Transverse colon (tissue), 4 donors: Measurements from ENCODE around the gene IRF2. TPM values are rescaled to one million over a fixed set of nuclear protein-coding genes. Genes with fewer than 3 reads are reported as not detected.
"Not testable (repeated sequence)": the region's sequence is repeated elsewhere in the genome, so short reads cannot be mapped to it uniquely, and the experiment has no call there.

ENCODE experiments used
- DNase-seq: peaks from one replicate; pipeline ENCODE4 v3.0.0-alpha.2; 2019
- H3K27ac ChIP-seq, 4 donors: fragments of 200-600 bp; sonication (generic); 2 replicates each; pipeline ENCODE4 v1.5.1; 2016 to 2018; ENCODE audit warnings: inconsistent platforms in 4 of 4
- H3K27me3 ChIP-seq: fragments of 200-600 bp; sonication (generic); 2 replicates; pipeline ENCODE4 v1.5.1; 2017; ENCODE audit warnings: inconsistent platforms
- H3K36me3 ChIP-seq, 4 donors: fragments of 200-600 bp; sonication (generic); 2 replicates each; pipeline ENCODE4 v1.5.1; 2017 to 2019; ENCODE audit warnings: inconsistent platforms in 4 of 4
- H3K4me1 ChIP-seq, 4 donors: fragments of 200-600 bp; sonication (generic); 2 replicates each; pipeline ENCODE4 v1.5.1; 2017 to 2020; ENCODE audit warnings: inconsistent platforms in 4 of 4
- H3K4me3 ChIP-seq, 4 donors: fragments of 200-600 bp; sonication (generic); 1 replicate in 1 of 4; 2 replicates in 3 of 4; pipeline versions ENCODE4 v1.5.1 to v1.6.1; 2017 to 2019; ENCODE audit warnings: inconsistent platforms in 4 of 4
- H3K9me3 ChIP-seq, 2 donors: fragments of 200-600 bp; sonication (generic); 2 replicates each; pipeline ENCODE4 v1.5.1; 2017 to 2019; ENCODE audit warnings: inconsistent platforms in 2 of 2
- EP300 ChIP-seq: sonication (generic); formaldehyde crosslinking; IDR thresholded peaks from one replicate; pipeline ENCODE4 v1.6.1; 2017; ENCODE audit warnings: antibody characterized with exemption, low read depth
- POLR2A ChIP-seq: fragments of 450-650 bp; IDR thresholded peaks from one replicate; pipeline ENCODE4 v1.6.1; 2016; ENCODE audit warnings: antibody characterized with exemption, mild to moderate bottlenecking, moderate library complexity
- POLR2AphosphoS5 ChIP-seq, 3 donors: sonication (generic); formaldehyde crosslinking; IDR thresholded peaks; one replicate each; pipeline ENCODE4 v1.6.1; 2016; ENCODE audit warnings: antibody characterized with exemption in 3 of 3
- WGBS, 2 donors: methylation state at CpG; one replicate each; pipeline ENCODE4 v1.1.5; 2018; ENCODE audit warnings: low coverage in 1 of 2; 5-methylcytosine and 5-hydroxymethylcytosine counted together
- in situ Hi-C, 4 donors: fragments of 200-750 bp; cut with MboI; loops; one replicate each; pipeline versions ENCODE4 v1.15.0 to v1.15.1; 2017; ENCODE audit warnings: low sequenced_read_pairs in 3 of 4, low pct_ligation_motif_present in 1 of 4, low pct_unique_long_range_greater_than_20kb in 1 of 4
- intact Hi-C: fragments of 100-400 bp; cut with DNase I; formaldehyde crosslinking; loops from one replicate; pipeline ENCODE4 v1.15.1; 2023; ENCODE audit warnings: low total_unique reads
- total RNA-seq, 4 donors: library from RNA; depleted of rRNA; stranded (reverse); fragments of >200 nt; gene quantifications; one replicate each; pipeline ENCODE4 v1.1.0, GENCODE V29; 2016
- TF ChIP-seq, protein P1 (sequence below), 5 experiments: fragments of 200-600 bp in 3 of 5; fragments of 450-650 bp in 2 of 5; sonication (generic) in 3 of 5; IDR thresholded peaks; 1 replicate in 2 of 5; 2 replicates in 3 of 5; pipeline ENCODE4 v1.5.1; 2016 to 2017; ENCODE audit warnings: antibody characterized with exemption in 5 of 5, inconsistent platforms in 3 of 5, mild to moderate bottlenecking in 2 of 5, moderate library complexity in 1 of 5

The IRF2 gene
- total RNA-seq, 4 donors from 2014 or later, result 15.3 to 85.3 (median 42.5) TPM

DNA sequence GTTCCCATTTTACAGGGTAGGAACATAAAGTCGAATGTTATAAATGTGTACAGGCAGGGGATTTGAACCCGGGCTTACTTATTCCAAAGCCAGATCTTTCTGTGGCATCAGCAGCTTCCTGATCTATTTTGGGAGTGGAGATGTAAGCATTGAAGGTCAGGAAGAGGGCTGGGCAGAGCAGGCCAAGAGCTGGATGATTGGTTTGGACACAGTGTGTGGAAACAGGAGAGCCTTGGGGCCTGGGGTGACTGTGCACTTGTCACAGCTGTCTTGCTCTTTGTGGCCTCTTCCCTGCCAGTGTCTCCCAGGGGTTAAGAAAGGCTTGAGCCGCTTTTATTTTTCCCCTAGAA lies 128.8 kb downstream of the IRF2 start:
- H3K36me3 ChIP-seq, result no peaks in the 10 kb centered on the region
- 75% methylated on average over 3 of the region's 3 CpGs; no CpG with 5 or more reads in 1 of the 2 donors for WGBS, 2 donors
- in situ Hi-C loops, result no loop called here
- peak overlapping the region; percentile 91 to 97 (median 94) for H3K27ac ChIP-seq
- intact Hi-C loops, result no loop called here
- H3K4me1 ChIP-seq, result peaks cover 37 to 77% (median 43%) of the 10 kb centered on the region in 4 donors
- no peak overlapping the region for H3K4me3 ChIP-seq
- no peaks in the 10 kb centered on the region for H3K27me3 ChIP-seq
- DNase-seq, result no peak
- no peak for TF ChIP-seq POLR2AphosphoS5 (IDR thresholded peaks at IDR 0.05)
- TF ChIP-seq, protein P1, sequence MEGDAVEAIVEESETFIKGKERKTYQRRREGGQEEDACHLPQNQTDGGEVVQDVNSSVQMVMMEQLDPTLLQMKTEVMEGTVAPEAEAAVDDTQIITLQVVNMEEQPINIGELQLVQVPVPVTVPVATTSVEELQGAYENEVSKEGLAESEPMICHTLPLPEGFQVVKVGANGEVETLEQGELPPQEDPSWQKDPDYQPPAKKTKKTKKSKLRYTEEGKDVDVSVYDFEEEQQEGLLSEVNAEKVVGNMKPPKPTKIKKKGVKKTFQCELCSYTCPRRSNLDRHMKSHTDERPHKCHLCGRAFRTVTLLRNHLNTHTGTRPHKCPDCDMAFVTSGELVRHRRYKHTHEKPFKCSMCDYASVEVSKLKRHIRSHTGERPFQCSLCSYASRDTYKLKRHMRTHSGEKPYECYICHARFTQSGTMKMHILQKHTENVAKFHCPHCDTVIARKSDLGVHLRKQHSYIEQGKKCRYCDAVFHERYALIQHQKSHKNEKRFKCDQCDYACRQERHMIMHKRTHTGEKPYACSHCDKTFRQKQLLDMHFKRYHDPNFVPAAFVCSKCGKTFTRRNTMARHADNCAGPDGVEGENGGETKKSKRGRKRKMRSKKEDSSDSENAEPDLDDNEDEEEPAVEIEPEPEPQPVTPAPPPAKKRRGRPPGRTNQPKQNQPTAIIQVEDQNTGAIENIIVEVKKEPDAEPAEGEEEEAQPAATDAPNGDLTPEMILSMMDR (IDR thresholded peaks at IDR 0.05), result no peak
- no peak for TF ChIP-seq EP300
- TF ChIP-seq POLR2A, result no peak
- no peaks in the 10 kb centered on the region for H3K9me3 ChIP-seq

DNA sequence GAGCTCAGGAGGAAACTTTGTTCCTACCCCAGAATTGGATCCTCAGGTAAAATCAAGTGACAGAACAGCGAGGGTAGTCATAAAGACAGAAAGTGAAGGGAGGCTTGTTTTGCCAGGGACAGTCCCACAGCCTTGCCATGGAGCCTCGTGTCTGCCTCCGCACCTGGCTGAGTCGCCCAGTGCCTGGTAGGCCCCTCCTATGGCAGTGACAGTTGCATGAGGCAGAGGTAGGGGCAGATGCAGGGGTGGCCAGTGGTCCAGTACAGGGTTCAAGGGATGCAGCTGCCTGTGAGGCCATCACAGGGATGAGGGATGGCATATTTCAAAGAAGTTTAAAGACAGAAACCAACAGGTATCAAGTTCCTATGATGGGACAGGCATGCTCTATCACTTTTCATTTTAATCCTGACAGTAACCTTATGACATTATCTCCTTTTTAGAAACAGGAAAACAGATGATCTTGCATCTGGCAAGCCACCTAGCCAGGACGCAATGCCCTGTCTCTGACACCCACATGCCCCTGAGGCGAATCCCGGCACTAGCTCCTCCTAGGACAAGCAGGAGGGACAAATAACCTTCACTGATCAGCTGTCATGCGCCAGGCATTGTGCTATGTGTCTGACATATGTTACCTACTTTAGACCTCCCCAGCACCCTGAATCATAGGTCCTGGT lies 129.3 kb downstream of the IRF2 start:
- in situ Hi-C loops, result no loop called here
- 89 to 100% methylated on average over 1 to 8 of the region's 8 CpGs for WGBS, 2 donors

DNA sequence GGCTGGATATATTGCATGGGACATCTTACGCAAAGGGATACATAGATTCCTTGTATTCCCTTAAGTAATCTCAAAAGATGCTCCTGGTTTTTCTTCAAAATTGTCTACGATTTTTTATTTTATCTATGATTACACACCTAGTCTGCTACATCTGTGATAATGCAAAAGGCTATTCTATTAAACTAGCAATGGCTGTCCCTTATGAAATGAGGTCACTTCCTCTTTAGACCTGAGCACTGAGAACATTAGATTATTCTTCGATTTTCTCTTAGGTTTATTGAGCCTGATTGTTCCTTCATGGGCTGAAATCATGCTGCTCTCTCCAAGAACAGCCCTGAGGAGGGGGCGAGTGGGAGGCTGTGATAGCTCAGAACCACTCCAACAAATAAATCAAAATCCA lies 129.9 kb downstream of the IRF2 start:
- no peak for TF ChIP-seq EP300
- TF ChIP-seq POLR2A, result no peak
- TF ChIP-seq POLR2AphosphoS5 (IDR thresholded peaks at IDR 0.05), result no peak
- TF ChIP-seq, protein P1 (IDR thresholded peaks at IDR 0.05), result no peak
- WGBS, 2 donors, result 79 to 100% methylated on average over 2 to 4 of the region's 4 CpGs
- DNase-seq, result no peak
- Histone ChIP-seq H3K36me3 (no peaks in the 10 kb centered on the region), H3K27ac (peak overlapping the region; percentile 91 to 97 (median 94)), H3K27me3 (no peaks in the 10 kb centered on the region), H3K4me3 (no peak overlapping the region), H3K4me1 (peaks cover 31 to 66% (median 37%) of the 10 kb centered on the region in 4 donors), H3K9me3 (no peaks in the 10 kb centered on the region)
- intact Hi-C loops, result no loop called here
- in situ Hi-C loops, result no loop called here

More for the DNA sequence above, 129.3 kb downstream of the IRF2 start:
- DNase-seq, result no peak
- peak overlapping the region; percentile 91 to 97 (median 94) for H3K27ac ChIP-seq
- no peaks in the 10 kb centered on the region for H3K36me3 ChIP-seq
- no peaks in the 10 kb centered on the region for H3K27me3 ChIP-seq
- intact Hi-C loops, result no loop called here
- H3K9me3 ChIP-seq, result no peaks in the 10 kb centered on the region
- H3K4me3 ChIP-seq, result no peak overlapping the region
- TF ChIP-seq POLR2AphosphoS5 (IDR thresholded peaks at IDR 0.05), result no peak
- TF ChIP-seq EP300, result no peak
- TF ChIP-seq, protein P1 (IDR thresholded peaks at IDR 0.05), result no peak
- no peak for TF ChIP-seq POLR2A
- peaks cover 37 to 72% (median 41%) of the 10 kb centered on the region in 4 donors for H3K4me1 ChIP-seq

DNA sequence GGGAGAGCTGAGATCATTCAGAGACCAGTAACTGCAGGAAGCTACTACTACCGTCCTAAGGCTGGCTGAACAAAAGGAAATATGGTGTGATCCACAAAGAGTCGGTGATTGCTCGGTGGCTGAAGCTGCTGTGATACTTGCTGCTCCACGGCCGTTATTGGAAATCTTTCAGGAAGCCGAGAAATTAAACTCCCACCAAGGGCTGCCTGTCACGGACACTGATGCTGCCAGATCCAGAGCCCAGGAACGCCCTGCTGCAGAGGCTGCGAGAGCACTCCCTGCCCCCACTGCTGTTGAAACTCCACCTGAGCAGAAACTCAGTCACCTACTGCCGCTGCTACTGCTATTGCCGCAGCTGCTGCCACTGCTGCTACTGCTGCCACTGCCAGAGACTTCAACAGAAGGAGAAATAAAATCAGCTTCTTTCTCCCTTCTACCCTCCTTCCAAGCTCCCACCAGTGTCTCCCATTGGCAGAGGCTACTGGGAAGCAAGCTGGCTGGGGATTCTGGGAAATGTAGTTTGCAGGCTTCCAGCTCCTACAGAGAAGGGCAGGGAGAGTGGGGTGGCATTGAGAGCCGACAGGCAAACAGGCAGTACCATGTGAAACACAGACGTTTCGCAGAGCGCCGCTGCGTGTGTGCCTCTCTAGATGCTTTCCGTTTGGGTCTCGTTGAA lies 130.7 kb downstream of the IRF2 start:
- TF ChIP-seq POLR2AphosphoS5 (IDR thresholded peaks at IDR 0.05), result peak; percentile 59 to 74 (median 60)
- TF ChIP-seq EP300, result no peak
- peak; percentile 75 for TF ChIP-seq POLR2A
- TF ChIP-seq, protein P1 (IDR thresholded peaks at IDR 0.05), result no peak
- in situ Hi-C loops, result no loop called here
- H3K4me3 ChIP-seq, result peak overlapping the region; percentile 43 to 72 (median 56)
- 0 to 7% methylated on average over 6 to 19 of the region's 19 CpGs for WGBS, 2 donors
- peak overlapping the region; percentile 91 to 97 (median 94) for H3K27ac ChIP-seq
- DNase-seq, result peak; percentile 80
- no peaks in the 10 kb centered on the region for H3K36me3 ChIP-seq
- intact Hi-C loops, result no loop called here
- H3K4me1 ChIP-seq, result peaks cover 26 to 58% (median 33%) of the 10 kb centered on the region in 4 donors
- H3K27me3 ChIP-seq, result no peaks in the 10 kb centered on the region
- no peaks in the 10 kb centered on the region for H3K9me3 ChIP-seq

DNA sequence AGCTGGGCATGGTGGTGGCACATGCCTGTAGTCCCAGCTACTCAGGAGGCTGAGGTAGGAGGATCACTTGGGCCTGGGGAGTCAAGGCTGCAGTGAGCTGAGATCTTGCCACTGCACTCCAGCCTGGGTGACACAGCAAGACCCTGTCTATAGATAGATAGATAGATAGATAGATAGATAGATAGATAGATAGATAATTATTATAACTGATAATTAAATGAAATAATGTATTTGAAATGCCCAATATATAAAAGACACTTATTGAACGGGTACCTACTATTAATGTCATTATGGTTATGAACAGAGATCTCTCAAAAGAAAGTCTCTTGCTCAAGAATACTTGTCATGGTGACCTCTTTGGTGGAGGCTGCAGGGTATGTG lies 131.5 kb downstream of the IRF2 start:
- in situ Hi-C loops, H3K36me3 ChIP-seq, H3K9me3 ChIP-seq, DNase-seq, H3K27me3 ChIP-seq, intact Hi-C loops: not testable (repeated sequence)
- WGBS, 2 donors, result 53 to 86% methylated on average over 1 of the region's 1 CpG
- Histone ChIP-seq H3K4me1 (peaks cover 21 to 50% (median 28%) of the 10 kb centered on the region in 4 donors), H3K4me3 (peak overlapping the region in 1 of 4 donors; percentile 72), H3K27ac (peak overlapping the region; percentile 91 to 97 (median 94))
